Natural killer cell (primary cell): ENCODE results near the gene POLR1A. TPM values are rescaled to one million over a fixed set of nuclear protein-coding genes. Genes with fewer than 3 reads are reported as not detected.

Experiments used
- ATAC-seq, 3 donors: fragments of 150-1000 bp in 2 of 3; fragments of 200-7000 bp in 1 of 3; cut with Tn5 transposase; 1 replicate in 1 of 3; 2 replicates in 2 of 3; pipeline ENCODE4 v1.10.0; 2021; ENCODE audit warnings: mild to moderate bottlenecking in 2 of 3, moderate library complexity in 2 of 3
- DNase-seq, 2 donors: peaks; one replicate each; pipeline versions ENCODE4 v3.0.0 to v3.0.0-alpha.2; 2013 to 2021; ENCODE audit warnings: mixed read lengths in 1 of 2
- H3K27ac ChIP-seq: one replicate; pipeline ENCODE4 v1.5.1; 2013; ENCODE audit warnings: mild to moderate bottlenecking, low read length
- H3K27me3 ChIP-seq: one replicate; pipeline ENCODE4 v1.6.1; 2013; ENCODE audit warnings: low read length; ENCODE audit not compliant: control insufficient read depth, insufficient read depth
- H3K36me3 ChIP-seq: one replicate; pipeline ENCODE4 v1.6.1; 2013; ENCODE audit warnings: low read length; ENCODE audit not compliant: control insufficient read depth, insufficient read depth
- H3K4me1 ChIP-seq: one replicate; pipeline ENCODE4 v1.6.1; 2013; ENCODE audit warnings: low read length; ENCODE audit not compliant: control insufficient read depth, insufficient read depth
- H3K4me3 ChIP-seq: one replicate; pipeline ENCODE4 v1.5.1; 2013; ENCODE audit warnings: low read length
- H3K9me3 ChIP-seq: one replicate; pipeline ENCODE4 v1.6.1; 2013; ENCODE audit warnings: low read length; ENCODE audit not compliant: control insufficient read depth, insufficient read depth
- H3K27ac Mint-ChIP-seq, 2 donors: one replicate each; pipeline ENCODE4 v1.8.0; 2022; ENCODE audit warnings: mild to moderate bottlenecking in 2 of 2, mixed read lengths in 2 of 2, moderate library complexity in 1 of 2
- H3K27me3 Mint-ChIP-seq, 2 donors: one replicate each; pipeline ENCODE4 v1.8.0; 2022; ENCODE audit warnings: low read depth in 2 of 2, mixed read lengths in 2 of 2
- H3K36me3 Mint-ChIP-seq: one replicate; pipeline ENCODE4 v1.8.0; 2022; ENCODE audit warnings: mixed read lengths
- H3K4me1 Mint-ChIP-seq, 2 donors: one replicate each; pipeline ENCODE4 v1.8.0; 2022; ENCODE audit warnings: mixed read lengths in 2 of 2
- H3K4me3 Mint-ChIP-seq: one replicate; pipeline ENCODE4 v1.8.0; 2022; ENCODE audit warnings: mild to moderate bottlenecking, moderate library complexity, mixed read lengths
- H3K9me3 Mint-ChIP-seq, 2 donors: one replicate each; pipeline ENCODE4 v1.8.0; 2022; ENCODE audit warnings: mixed read lengths in 2 of 2
- CTCF ChIP-seq: fragments of 200-600 bp; IDR thresholded peaks from one replicate; pipeline ENCODE4 v1.8.0; 2022; ENCODE audit warnings: antibody characterized with exemption
- WGBS: methylation state at CpG from one replicate; pipeline ENCODE4 v1.1.7; 2013; ENCODE audit warnings: missing lambda C conversion rate; ENCODE audit not compliant: insufficient coverage; 5-methylcytosine and 5-hydroxymethylcytosine counted together
- intact Hi-C: fragments of 100-400 bp; cut with micrococcal nuclease; formaldehyde crosslinking; loops from one replicate; pipeline ENCODE4 v1.14.2; 2022
- total RNA-seq, 4 donors: library from RNA; stranded (reverse); fragments of 120-200 nt in 1 of 4; gene quantifications; one replicate each; pipeline versions ENCODE4 v1.2.3 to v1.2.4, GENCODE V29; 2013 to 2022

POLR1A gene
- total RNA-seq, 3 donors from 2014 or later (not counting 1 experiment from before 2014, with no cell fraction given), result 19.7 to 26.5 (median 22.8) TPM

DNA sequence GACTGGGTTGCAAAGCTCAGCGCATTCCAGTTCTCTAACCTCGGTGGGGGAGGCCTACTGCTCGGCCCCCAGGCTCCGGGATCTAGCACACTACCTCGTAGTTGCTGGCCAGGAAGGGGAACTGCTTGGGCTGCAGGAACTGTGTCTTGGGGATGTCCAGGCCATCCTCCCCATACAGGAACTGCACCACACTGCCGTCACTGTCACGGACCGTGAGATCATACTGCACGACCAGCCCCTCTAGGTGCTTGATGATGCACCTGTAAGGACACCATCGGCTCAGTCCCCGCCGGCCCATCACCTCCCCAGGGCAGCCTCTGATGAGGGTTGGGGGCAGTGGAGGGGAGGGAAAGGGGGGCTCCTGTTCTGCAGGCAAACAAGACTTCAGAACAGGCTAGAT lies 61.6 kb downstream of the POLR1A start:
- no peak overlapping the region for H3K4me3 Mint-ChIP-seq
- ATAC-seq (no peak), DNase-seq (no peak)
- Histone ChIP-seq H3K4me3 (no peak overlapping the region), H3K27me3 (no peaks in the 10 kb centered on the region), H3K27ac (no peak overlapping the region), H3K9me3 (no peaks in the 10 kb centered on the region), H3K36me3 (peaks cover 57% of the 10 kb centered on the region), H3K4me1 (peaks cover 24% of the 10 kb centered on the region)
- no peak overlapping the region for H3K27ac Mint-ChIP-seq
- H3K27me3 Mint-ChIP-seq, result no peaks in the 10 kb centered on the region
- H3K4me1 Mint-ChIP-seq, result peaks cover 18 to 25% of the 10 kb centered on the region in 2 donors
- 99% methylated on average over 12 of the region's 12 CpGs for WGBS
- intact Hi-C loops, result no loop called here
- H3K36me3 Mint-ChIP-seq, result peaks cover 7% of the 10 kb centered on the region
- no peak for TF ChIP-seq CTCF
- H3K9me3 Mint-ChIP-seq, result no peaks in the 10 kb centered on the region

DNA sequence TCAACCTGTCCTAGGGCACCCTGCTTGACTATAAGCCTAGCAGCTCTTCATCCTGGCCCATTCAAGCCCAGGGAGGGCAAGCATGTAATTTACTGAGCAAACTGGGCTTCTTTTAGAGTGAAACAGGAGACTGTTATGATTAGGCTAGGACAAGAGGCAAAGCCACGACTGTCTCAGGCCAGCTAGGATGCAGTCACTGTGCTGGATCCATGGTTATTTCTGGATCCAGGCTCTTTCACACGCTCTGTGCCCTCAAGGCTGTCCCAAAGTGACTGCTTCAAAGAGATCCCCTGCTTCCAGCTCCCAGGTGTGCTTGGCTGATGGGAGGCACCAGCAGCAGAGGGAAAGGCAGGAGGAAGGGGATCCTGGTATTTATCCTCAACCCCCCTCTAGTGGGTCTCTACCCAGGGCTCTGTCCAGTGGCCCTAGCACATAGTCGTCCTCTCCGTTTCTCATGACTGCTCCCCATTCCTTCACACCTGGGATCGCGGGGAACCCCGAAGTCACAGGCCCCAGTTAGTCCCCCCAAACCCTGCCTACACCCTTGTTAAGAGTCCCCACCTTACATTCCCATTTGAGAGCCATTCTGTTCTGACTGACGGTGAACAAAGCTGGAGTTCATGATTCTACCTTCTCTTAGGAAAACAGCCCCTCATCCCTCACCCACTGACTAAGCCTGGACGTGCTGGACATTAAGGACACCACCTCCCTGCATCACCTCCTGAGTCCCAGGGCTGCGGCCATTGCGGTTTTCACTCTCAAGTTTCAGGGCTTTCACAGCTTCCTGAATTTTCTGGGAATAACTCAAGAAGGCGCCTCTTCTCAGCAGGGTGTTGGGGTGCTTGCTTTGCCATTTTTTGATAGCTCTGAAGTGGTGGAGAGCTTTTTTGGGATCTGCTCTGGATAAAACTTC lies 63.2 kb downstream of the POLR1A start:
- peaks cover 33 to 41% of the 10 kb centered on the region in 2 donors for H3K4me1 Mint-ChIP-seq
- H3K9me3 Mint-ChIP-seq, result no peaks in the 10 kb centered on the region
- H3K4me3 ChIP-seq, result no peak overlapping the region
- no peaks in the 10 kb centered on the region for H3K9me3 ChIP-seq
- no peak overlapping the region for H3K4me3 Mint-ChIP-seq
- H3K27me3 ChIP-seq, result no peaks in the 10 kb centered on the region
- ATAC-seq (no peak), DNase-seq (no peak)
- no peak for TF ChIP-seq CTCF
- intact Hi-C loops, result no loop called here
- WGBS, result 97% methylated on average over 12 of the region's 12 CpGs
- H3K27me3 Mint-ChIP-seq, result no peaks in the 10 kb centered on the region
- peaks cover 7% of the 10 kb centered on the region for H3K36me3 Mint-ChIP-seq
- peak overlapping the region; percentile 44 to 48 for H3K27ac Mint-ChIP-seq
- no peak overlapping the region for H3K27ac ChIP-seq
- H3K4me1 ChIP-seq, result peaks cover 39% of the 10 kb centered on the region
- H3K36me3 ChIP-seq, result peaks cover 46% of the 10 kb centered on the region

DNA sequence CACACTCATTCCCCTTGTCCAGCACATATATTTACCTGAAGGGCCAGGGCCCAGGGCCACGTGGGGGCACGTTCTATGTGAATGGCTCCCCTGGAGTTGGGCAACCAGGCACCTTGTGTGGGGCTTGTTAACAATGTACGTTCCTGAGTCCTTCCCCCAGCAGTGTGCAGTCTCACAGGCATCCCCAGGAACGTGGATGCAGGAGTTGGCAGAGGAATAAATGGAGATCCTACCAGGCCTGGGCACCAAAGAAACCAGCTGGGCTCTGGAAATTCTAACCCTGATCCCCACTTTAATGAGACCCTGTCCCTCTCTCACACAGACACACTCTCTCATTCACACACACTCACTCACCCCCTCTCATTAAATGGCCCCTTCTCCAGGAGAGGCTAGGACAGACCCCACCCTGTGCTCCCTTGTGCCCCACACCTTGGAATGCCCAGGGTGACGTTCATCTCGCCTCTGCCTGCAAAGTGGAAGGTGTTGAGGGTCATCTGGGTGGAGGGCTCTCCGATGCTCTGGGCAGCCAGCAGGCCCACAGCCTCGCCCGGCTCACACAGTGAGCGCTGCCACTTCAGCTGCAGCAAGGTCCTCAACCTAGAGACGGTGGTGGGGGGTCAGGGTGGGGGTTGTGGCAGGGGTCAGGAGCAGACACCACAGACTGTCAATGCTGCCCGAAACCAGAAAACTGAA lies 65.6 kb downstream of the POLR1A start:
- Mint-ChIP-seq H3K27ac (peak overlapping the region; percentile 77 to 98), H3K4me1 (peaks cover 55 to 65% of the 10 kb centered on the region in 2 donors), H3K36me3 (peaks cover 5% of the 10 kb centered on the region), H3K27me3 (no peaks in the 10 kb centered on the region), H3K4me3 (no peak overlapping the region), H3K9me3 (no peaks in the 10 kb centered on the region)
- Histone ChIP-seq H3K36me3 (peaks cover 22% of the 10 kb centered on the region), H3K27ac (peak overlapping the region; percentile 98), H3K27me3 (no peaks in the 10 kb centered on the region), H3K9me3 (no peaks in the 10 kb centered on the region), H3K4me1 (peaks cover 63% of the 10 kb centered on the region), H3K4me3 (no peak overlapping the region)
- DNase-seq, result peak; percentile 13 to 21
- TF ChIP-seq CTCF, result no peak
- 98% methylated on average over 12 of the region's 12 CpGs for WGBS
- intact Hi-C loops, result loop anchor here (5.0 kb wide), 2 partner anchors 43 to 348 kb away; partner anchors contain the start of gene GNLY
- ATAC-seq, result no peak
